RPMI8226 (cell line): ENCODE data around the gene FHOD3.

Source experiments
- DNase-seq: peaks from one replicate; pipeline ENCODE4 v3.0.0-alpha.2; 2015

FHOD3 gene

DNA sequence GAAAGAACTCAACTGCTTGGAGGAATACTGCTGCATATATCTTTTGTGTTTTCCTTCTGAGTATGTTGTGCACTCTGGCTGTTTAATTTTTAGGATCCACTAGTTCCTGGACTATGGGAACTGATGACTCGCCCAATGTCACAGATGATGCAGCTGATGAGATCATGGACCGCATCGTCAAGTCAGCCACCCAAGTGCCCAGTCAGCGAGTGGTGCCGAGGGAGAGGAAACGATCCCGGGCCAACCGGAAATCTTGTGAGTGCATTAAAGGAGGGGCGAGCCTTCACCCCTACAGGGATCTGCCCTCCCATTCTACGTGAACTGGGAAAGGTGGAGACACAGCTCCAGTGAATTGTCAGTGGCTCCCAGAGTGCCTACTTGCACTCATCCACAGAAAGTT lies 471.7 kb downstream of the FHOD3 start:
- no peak for DNase-seq

DNA sequence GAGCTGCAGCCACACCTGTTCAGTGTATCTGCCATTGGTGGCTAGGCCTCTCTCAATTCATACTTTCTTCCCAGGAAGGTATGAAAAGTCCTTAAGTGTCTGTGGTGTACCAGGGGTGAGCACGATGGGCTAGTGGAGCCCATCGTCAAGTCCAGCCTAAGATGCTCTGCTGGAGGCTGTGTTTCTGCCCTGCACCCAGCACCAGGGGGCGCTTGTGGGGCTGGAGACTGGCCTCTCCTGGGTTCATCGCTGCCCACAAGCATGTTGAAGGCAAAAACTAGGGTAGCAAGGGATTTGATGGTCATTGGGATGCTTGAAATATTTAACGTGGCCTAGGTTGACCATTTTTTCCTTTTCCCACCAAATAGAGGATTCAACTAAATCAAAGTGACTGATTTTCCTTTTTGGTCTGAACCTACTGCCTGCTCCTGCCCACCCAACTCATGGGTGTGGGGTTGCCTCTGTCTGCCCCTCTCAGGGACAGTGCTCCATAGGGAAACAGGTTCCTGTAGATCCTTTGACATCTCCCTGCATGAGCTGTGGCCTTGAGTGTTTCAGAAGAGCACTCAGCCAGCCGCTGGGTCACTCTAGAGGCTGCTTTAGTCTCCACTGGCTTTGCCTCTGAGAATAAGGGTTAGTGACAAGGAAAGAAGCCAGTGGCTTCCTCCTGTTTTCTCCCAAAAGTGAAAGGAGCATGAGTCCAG lies 472.2 kb downstream of the FHOD3 start:
- DNase-seq: peak; percentile 41

DNA sequence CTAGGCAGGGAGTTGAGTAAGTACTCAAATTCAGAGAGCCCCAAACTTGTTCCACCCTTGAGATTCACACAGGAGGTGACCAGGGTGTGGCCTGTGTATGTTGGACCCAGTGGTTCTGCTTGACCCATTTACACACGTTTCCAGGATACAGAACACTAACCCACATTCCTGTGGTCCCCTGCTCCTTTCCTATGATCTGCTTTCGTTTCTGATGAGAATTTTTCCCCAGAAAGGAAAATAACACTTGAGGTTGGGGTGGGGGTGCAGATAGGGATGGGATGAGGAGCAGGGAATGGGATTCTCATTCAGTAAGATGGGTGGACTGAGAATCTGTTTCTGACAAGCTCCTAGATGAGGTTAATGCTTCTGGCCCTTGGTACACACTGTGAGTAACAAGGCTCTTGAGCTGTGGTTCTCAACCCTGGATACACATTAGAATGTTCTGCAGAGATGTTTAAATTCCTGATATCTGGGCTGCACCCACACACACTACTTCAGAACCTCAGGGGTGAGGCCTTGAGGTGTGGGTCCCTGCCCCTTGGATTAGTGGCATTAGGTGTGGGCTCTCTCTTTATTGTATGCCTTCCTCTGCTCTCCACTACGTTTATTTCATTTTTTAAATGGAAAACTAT lies 472.9 kb downstream of the FHOD3 start:
- DNase-seq: no peak

DNA sequence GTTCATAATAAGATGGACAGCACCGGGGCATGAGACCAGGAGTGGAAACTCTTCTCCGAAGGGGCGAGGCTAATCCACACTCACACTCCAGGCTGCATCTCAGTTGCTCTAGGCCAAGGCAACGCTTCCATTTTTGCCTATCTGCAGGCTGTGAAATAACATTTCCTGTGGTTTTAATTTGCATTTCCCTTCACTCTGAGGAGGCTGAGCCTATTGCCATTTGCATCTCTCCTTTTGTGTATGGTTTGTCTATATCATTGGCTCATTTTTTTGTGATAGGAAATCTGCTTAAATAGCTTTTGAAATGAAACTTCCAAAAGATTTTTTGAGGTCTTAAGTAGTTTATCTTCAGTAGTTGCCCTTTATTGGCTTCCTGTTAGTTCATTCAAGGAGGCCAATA lies 473.7 kb downstream of the FHOD3 start:
- DNase-seq: no peak

DNA sequence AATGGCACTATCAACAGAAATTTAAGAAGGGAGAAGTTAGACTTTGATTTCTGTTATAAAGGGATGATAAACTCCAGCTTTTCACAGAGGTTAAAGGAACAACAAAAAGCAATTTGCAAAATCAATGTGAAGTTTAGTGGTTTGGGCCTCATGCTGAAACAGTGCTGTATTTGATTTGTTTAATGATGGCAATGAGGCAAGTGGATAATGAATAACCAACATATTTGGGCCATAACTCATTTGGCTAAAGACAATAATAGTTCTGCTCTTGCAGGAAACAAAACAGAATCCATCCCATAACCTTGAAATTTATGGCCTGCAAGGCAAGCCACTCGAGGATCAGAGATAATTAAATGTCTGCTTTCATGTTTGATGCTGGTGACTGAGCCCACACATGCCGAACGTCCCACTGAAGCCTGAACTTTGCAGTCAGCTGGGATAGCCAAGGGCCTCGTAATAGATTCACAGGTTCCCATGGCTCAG lies 474.8 kb downstream of the FHOD3 start:
- no peak for DNase-seq

DNA sequence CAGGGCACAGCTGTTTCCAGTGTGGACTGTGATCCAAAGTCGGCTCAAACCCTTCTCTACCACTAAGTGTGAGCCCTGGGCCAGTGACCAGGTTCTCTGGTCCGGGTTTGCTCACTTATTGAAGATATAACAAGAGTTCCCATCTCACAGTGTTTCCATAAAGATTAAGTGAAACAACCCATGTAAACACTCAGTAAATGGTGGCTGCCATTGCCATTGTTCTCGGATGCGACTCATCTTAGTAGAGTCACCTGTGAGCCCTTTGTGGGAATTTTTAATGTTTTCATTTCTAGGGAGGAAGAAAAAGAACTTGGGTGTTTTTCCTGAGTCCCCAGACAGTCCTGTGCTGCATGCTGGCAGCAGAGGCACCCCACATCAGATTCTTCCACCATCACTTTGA lies 477.9 kb downstream of the FHOD3 start:
- DNase-seq: no peak

DNA sequence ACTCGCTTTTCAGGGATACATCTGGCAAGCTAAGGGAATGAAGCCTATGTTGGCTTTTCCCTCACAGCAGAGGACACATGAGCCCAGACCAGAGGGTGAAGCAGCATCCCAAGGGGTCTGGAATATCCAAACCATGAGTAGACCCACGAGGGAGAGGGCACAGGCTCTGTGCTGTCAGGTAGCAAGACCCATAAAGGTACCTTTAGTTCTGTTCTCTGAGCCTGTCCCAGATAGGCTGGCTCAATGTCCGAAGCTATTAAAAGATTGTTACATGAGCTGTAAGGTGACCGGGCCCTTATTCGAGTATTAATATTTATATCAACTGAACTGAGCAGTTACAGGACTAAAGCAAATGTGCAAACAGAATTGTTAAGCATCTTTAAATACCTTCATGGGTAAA lies 479.1 kb downstream of the FHOD3 start:
- DNase-seq: no peak

DNA sequence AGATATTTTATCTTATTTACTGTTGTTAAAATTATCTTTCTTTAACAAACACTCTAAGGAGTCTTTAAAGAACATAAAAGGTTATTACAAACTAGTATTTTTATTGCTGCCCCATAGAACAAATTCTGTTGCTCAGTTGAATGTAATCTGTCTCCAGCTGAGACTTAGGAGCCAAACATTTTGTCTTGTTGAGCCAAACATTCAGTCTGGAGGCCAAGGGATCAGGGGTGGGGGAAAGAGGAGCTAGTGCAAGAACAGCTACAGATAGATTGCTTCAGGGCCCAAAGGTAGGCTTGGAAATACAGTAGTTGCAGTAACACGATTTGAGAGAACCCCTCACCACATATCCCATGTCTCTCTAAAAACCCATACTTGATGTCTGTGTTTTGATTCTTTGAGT lies 480.1 kb downstream of the FHOD3 start:
- DNase-seq: no peak

DNA sequence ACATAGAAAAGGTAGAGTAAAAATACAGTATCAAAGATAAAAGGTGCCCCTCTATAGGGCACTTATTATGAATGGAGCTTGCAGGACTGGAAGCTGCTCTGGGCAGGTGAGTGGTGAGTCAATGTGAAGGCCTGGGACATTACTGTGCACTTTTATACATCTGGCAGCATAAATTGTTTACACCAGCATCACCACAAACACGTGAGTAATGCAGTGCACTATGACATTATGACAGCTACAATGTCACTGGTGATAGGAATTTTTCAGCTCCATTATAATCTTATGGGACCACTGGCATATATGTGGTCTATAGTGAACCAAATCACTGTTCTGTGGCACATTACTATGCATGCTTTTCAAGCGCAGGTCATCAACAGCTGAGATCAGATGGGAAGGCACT lies 483.2 kb downstream of the FHOD3 start:
- DNase-seq: no peak

DNA sequence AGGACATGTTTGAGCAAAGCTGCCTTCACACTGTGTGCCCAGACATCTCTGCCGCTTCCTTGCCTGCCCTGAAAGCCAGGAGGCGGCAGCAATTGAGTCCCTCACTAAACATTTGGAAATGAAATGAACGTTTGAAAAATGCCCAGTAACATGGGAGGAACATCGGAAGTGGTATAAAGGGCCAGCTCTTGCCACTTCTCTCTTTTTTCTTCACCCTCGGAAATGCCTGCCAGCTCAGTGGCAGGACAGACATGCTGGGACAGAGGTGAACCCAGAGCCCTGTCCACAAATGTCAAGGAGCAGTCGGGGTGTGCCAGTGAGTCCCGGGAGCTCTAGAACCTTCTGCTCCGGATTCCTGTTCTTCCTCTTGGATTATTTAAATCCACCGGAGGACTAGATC lies 485.2 kb downstream of the FHOD3 start:
- DNase-seq: no peak

DNA sequence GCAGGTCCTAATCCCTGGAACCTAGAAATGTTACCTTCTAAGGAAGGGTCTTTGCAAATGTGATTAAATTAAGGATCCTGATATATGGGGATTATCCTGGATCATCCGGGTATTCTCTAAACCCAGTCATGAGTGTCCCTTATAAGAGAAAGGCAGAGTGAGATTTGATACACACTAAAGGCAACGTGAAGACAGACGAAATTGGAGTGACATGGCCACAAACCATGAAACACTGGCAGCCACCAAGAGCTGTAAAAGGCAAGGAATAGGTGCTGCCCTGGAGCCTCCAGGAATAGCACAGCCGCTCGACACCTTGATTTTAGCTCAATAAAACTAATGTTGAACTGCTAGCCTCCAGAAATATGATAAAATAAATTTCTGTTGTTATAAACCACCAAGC lies 486.3 kb downstream of the FHOD3 start:
- no peak for DNase-seq

DNA sequence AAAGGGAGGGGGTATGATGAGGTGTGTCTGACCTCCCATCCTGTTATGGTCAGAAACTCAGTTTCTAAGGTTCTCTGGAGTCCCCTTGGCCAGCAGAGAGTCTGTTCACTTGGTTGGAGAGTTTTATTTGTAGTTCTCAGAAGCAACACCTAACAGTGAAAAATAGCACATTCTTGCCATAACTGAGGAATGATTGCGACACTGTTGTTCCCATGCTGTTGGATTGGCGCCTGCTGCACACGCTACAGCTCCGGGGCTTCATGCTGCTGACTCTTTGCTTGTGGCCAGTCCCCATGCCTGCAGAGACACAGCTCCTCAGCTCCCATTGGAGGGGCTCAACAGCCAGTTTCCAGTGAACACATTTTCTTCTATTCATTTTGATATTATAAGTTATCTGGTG lies 489.2 kb downstream of the FHOD3 start:
- DNase-seq: no peak

DNA sequence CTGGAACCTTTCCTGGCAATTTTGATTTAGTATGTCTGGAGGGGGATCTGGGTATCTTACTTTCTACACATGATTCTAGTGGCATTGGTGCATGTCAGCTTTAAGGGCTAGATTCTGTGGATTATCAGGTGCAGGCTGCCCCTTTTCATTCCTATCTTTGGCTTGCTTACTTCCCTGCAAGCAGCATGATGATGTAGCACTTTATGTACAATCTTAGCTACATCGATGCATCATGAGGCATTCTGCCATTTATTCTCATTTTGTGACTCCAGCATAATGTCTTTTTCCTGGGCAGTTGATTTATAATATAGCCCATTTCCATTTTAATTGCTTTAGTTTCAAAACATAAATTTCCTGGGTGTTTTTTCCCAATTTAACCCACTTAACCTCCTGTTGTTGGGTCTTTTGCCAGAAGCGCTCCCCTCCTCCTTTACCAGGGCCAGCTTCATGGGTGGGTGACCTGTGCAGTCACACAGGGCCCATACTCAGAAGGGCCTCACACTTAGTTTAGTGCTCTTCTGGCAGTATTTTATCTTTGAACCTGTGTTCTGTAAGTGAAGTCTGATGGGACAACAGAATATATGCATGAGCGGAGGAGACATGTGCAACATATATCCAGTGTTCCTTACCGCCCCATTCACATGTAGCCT lies 495.2 kb downstream of the FHOD3 start:
- DNase-seq: no peak

DNA sequence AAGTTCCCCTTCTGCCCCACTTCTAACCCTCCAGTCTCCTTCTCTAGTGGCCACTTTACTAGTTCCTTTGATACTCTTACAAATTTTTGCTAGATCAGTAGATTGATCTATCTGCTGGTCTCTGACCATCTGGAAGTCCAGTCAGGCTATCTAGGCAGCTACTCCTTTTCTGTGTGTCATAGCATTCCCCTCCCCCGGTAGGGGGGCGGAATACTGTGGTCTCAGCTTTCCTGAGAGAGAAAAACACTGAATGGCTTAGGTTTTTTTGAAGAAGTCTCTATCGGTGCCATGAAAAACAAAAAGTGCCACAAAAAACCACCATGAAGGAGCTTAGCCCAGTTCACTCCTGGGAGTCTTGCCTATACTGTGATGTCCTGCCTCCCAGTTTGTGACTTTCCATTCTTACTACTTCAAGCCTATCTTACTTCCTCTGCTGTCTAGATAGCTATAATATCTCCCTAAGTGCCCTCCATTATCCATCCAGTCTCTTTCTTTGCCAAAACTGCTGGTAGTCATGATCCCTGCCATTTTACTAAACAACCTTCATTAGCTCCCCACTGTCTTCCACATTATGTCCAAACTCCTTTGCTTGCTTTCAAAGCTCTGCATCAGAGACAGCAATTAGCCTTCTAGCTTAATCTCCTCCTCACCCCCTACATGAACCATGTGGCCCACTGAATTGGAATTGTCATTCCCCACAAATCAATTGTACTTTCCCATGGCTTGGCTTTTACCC lies 501.4 kb downstream of the FHOD3 start:
- no peak for DNase-seq

DNA sequence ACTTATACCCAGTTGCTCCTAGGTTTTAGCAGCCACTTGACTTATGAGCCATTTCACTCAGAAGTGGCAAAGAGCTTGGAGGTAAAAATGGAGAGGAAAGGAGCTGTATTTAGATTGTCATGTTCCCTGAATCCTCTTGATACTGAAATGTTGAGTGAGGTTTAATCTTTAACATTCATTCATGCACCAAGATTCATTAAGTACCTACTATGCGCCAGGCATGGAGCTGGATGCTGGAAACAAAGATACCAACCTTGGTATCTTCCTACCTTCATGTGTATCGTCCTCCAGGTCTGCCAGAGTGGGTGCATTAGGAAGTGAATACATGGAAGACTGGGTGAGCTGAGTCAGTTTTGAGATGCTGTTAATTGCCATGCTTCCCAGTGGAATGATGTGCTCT lies 507.6 kb downstream of the FHOD3 start:
- no peak for DNase-seq

DNA sequence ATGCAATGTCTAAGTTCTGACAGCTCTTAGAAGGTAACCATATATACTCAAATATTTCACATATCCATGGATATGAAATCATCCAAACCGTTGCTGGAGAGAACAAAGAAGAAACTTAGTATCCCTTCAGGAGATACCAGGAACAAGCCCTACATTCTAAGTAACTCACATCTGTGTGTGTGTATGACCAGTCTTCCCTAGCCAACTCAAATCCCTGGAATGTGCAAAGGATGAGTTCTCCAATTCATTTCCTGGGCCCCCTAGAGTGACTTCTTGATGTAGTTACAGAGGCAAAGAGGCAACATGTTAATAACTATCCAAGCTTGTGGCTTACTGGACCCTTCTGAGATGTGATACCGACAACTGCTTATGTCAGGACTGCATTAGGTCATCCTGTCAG lies 511.2 kb downstream of the FHOD3 start:
- DNase-seq: no peak

DNA sequence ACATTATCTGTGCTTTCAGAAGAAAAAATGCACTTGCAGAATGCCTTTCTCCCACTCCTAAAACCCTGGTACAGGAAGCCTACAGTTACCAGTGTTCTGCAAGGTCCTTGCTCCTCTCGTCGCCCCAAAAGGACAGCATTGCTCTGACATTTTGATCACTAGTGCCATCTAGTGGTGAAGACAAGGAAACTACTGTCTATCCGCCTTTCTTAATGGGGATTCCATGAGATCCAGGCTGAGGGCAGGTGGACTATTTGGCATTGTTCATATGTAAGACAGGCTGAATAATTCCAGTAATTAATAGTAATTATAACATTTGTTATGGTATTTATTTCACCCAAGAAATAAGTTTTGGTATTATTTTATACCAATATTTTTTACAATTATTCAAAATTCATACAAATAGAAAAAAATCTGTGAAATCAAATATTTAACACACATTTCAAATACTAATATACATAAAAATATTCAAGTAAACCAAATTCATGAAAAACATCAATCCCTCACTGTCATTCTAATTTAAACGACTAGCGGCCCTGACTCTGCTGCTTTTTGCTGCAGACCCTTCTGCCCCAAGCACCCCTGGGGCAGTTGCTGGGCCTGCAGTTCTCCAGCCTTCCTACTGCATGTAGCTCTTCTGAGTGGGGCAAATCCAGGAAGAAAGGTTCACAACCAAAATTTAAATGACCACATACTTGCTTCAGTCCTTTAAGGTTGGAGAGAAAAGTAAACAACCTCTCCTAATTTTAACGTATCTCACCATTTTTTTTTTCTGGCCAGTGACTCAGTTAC lies 512.3 kb downstream of the FHOD3 start:
- peak; percentile 74 for DNase-seq

DNA sequence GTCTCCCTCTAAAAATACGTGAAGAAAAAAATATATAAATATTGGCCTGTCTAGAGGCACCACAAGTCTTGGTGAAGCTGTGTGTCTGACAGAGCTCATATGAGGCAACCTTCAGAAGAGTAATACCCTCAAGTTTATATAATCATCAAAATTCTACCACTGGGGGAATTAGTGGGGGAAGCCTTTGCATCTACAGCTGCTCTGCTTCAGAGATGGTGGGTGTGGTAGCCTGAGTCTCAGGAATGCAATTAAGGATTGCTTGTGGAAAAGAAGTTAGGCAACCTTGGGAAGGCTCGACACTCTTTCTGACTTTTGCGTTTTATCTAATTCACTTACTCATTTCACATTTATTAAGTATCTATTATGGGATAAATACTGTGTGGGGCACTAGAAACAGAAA lies 513.9 kb downstream of the FHOD3 start:
- no peak for DNase-seq

DNA sequence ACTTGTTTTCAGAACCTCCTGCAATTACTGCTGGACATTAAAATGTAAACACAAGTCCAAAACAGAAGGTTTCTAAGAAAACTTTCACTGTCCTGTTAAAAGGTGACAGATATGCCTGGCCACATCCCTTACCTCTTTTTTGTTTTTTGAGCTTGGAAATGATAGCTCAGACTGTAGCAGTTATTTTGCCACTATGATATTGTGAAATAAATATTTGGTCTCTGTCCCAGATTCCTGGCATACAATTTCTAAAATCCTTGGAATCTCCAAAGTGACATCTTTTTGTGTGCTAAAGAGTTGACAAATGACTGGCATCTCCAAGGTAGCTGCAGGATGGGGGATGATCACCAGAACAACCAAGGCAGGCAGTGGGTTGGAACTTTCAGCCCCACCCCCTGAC lies 514.4 kb downstream of the FHOD3 start:
- no peak for DNase-seq

DNA sequence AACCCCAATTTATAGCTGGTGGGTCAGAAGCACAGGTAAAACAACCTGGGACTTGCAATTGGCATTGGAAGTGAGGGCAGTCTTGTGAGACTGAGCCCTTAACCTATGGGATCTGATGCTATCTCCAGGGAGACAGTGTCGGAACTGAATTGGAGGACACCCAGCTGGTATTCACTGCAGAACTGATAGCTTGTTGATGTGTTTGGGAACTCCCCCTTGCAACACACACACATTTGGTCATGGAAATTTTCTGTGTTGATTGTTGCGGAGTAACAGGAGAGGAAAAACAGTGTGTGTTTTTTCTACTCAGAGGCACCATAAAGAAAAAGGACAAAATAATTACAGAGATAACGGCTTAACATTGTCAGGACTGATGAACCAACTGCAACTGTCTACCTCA lies 515.2 kb downstream of the FHOD3 start:
- DNase-seq: no peak

DNA sequence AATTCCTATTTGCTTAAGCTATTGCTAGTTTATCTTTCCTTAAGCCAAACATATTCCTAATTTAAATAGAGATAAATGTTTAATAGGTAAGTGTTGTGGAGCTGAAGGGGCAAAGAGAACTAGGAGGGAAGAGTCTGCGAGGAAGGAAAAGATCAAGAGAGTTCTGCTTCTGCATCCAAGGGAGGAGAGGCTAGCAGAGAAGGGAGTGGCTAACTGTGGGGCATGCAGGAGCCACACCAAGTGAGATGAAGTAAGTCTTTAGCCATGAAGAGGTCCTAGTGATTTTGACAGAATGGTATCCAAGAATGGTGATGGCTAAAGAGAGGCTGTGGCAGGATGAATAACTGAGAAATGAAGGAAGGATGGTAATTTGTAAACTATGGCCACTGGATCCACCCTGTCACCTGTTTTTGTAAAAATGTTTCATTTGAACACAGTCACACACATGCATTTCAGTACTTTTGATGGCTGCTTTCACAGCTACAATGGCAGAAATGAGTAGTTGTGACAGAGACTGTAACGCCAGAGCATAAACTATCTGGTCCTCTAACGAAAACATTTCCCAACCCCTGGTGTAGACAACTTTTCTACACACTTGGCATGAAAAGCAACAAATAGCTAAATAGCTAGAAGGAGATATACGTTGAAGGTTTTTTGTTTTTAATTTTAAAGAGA lies 515.7 kb downstream of the FHOD3 start:
- no peak for DNase-seq

DNA sequence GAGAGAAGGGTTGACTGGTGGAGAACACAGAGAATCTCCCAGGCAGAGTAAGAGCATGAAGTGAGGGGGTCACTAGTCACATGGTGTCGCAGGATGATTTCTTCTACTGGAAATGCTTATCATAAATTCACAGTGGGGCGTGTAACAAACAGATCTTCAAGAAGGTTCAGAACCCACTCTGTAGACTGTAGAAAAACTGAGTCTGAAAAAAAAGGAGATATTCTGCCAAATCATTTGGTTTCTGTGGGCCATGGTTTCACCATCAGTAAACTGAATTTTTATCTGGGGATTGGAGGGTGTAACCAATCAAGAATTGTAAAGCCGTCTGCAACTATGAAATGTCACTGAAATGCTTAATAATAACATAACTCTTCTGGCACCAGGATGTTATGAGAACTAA lies 516.3 kb downstream of the FHOD3 start:
- DNase-seq: no peak
